Brain microvascular endothelial cell (primary cell): ENCODE measurements around the gene CCDC38.

Source experiments
- DNase-seq: peaks from one replicate; pipeline ENCODE4 v3.0.0-alpha.2; 2020
- H3K27ac ChIP-seq: fragments of 250-450 bp; sonication (Bioruptor Pico); 2 replicates; pipeline ENCODE4 v1.5.1; 2020; ENCODE audit warnings: mild to moderate bottlenecking, moderate library complexity
- H3K27me3 ChIP-seq: fragments of 250-450 bp; sonication (Bioruptor Pico); replicated peaks from 2 replicates; pipeline ENCODE4 v1.5.1; 2020; ENCODE audit warnings: mild to moderate bottlenecking
- H3K36me3 ChIP-seq: fragments of 250-450 bp; sonication (Bioruptor Pico); replicated peaks from 2 replicates; pipeline ENCODE4 v1.5.1; 2020; ENCODE audit warnings: mild to moderate bottlenecking
- H3K4me3 ChIP-seq: 2 replicates; pipeline ENCODE4 v1.5.1; 2011; ENCODE audit warnings: low read depth, mild to moderate bottlenecking, control low read depth, low read length, moderate library complexity
- CTCF ChIP-seq: IDR thresholded peaks from 2 replicates; pipeline ENCODE4 v1.5.1; 2011; ENCODE audit warnings: low read depth, mild to moderate bottlenecking, moderate library complexity, low read length, control low read depth, inconsistent platforms; ENCODE audit errors: missing control alignments
- in situ Hi-C: cut with HindIII; loops from 2 replicates; pipeline ENCODE4 v1.10.0; 2017; ENCODE audit warnings: low sequenced_read_pairs, low pct_ligation_motif_present

The CCDC38 gene

GRCh38 chr12:95820096-95820703, 122.2 kb downstream of the CCDC38 start:
- Histone ChIP-seq H3K4me3 (no peak overlapping the region), H3K27ac (no peak overlapping the region), H3K27me3 (no peaks in the 10 kb centered on the region), H3K36me3 (no peaks in the 10 kb centered on the region)
- peak; percentile 49 for DNase-seq
- in situ Hi-C loops = loop anchor here (25.0 kb wide), 1 partner anchor 208 kb away; no protein-coding TSS in a partner anchor
- TF ChIP-seq CTCF = peak; percentile 71
